Thyroid gland (tissue), 4 donors: ENCODE results near the gene EYS.
"Not testable (repeated sequence)": the region's sequence is repeated elsewhere in the genome, so short reads cannot be mapped to it uniquely, and the experiment has no call there.

ENCODE experiments used
- CTCF ChIP-seq, 6 experiments: fragments of 200-600 bp in 3 of 6; fragments of 450-650 bp in 3 of 6; sonication (generic) in 3 of 6; IDR thresholded peaks; one replicate each; pipeline ENCODE4 v1.5.1; 2016 to 2019; ENCODE audit warnings: antibody characterized with exemption in 6 of 6, mild to moderate bottlenecking in 2 of 6, inconsistent platforms in 1 of 6, moderate library complexity in 1 of 6
- POLR2A ChIP-seq, 2 donors: fragments of 450-650 bp; IDR thresholded peaks; one replicate each; pipeline ENCODE4 v1.6.1; 2017; ENCODE audit warnings: antibody characterized with exemption in 2 of 2, mild to moderate bottlenecking in 2 of 2, moderate library complexity in 1 of 2

GRCh38 chr6:64448101-64448500 is 1258.9 kb downstream of the EYS start:
- not testable (repeated sequence) for TF ChIP-seq CTCF, POLR2A (IDR thresholded peaks at IDR 0.05)
